ENCODE measurements around the gene FLVCR2. TPM values are rescaled to one million over a fixed set of nuclear protein-coding genes. Genes with fewer than 3 reads are reported as not detected.

The FLVCR2 gene
- total RNA-seq, 1 experiment from 2014 or later: 3.2 TPM

DNA sequence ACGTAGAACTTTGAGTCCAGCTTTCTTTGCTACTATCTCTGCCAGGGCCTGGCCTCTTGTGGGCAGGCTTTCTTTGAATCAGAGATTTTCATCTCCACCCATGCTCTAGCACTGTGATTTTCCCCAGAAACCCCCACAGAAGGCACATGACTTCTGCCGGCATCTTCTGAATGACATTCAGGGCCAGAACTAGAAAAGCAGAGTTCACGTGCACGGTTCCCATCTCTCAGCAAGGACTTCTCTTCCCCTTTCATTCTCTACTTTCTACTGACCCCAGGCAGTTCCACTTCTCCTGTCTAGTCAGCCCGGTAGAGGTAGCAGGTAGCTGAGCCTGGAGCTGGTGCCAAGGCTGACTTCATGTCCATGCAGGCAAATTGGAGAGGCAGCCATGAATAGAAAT lies 29.3 kb upstream of the FLVCR2 start:
- no peak overlapping the region for H3K4me3 Mint-ChIP-seq (ENCODE audit: unreplicated experiment)
- H3K4me1 Mint-ChIP-seq (ENCODE audit: insufficient read depth, unreplicated experiment): peaks cover 24% of the 10 kb centered on the region
- POLR2A ChIA-PET: no interaction called here
- no peaks in the 10 kb centered on the region for H3K27me3 Mint-ChIP-seq (ENCODE audit: insufficient read depth, unreplicated experiment)
- no peak for DNase-seq (ENCODE audit: unreplicated experiment)
- H3K27ac Mint-ChIP-seq (ENCODE audit: low read depth, unreplicated experiment): no peak overlapping the region
- no peaks in the 10 kb centered on the region for H3K36me3 Mint-ChIP-seq (ENCODE audit: insufficient read depth, unreplicated experiment)
- CTCF ChIA-PET: interaction anchor here (3.1 kb wide), 1 partner anchor 11 kb away, joined by 12 read pairs; no protein-coding TSS in a partner anchor
- no TSS peak for BruUV-seq (replicated peaks)
- TF ChIP-seq, protein P1, sequence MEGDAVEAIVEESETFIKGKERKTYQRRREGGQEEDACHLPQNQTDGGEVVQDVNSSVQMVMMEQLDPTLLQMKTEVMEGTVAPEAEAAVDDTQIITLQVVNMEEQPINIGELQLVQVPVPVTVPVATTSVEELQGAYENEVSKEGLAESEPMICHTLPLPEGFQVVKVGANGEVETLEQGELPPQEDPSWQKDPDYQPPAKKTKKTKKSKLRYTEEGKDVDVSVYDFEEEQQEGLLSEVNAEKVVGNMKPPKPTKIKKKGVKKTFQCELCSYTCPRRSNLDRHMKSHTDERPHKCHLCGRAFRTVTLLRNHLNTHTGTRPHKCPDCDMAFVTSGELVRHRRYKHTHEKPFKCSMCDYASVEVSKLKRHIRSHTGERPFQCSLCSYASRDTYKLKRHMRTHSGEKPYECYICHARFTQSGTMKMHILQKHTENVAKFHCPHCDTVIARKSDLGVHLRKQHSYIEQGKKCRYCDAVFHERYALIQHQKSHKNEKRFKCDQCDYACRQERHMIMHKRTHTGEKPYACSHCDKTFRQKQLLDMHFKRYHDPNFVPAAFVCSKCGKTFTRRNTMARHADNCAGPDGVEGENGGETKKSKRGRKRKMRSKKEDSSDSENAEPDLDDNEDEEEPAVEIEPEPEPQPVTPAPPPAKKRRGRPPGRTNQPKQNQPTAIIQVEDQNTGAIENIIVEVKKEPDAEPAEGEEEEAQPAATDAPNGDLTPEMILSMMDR (IDR thresholded peaks at IDR 0.05; ENCODE audit: unreplicated experiment): no peak
- no peaks in the 10 kb centered on the region for H3K9me3 Mint-ChIP-seq (ENCODE audit: unreplicated experiment)
- intact Hi-C loops (cut with micrococcal nuclease): no loop called here

DNA sequence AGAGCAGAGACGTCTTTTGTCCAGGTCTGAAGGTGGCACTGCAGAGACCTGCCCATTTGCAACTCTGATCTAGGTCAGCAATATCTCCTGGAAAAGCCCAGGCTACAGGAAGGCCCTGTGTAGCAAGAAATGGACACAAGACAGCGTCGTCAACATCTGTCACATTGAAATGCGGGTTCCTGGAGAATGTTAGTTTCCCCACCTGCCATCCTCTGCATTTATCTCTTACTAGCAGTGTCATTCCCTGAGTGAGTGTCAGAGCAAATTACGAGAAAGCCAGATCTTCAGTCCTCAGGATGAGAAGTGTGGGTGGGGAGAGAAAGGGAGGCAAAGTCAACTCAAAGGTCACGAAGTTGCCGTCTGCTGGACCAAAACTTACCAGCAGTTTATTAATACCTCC lies 27.4 kb upstream of the FLVCR2 start:
- Mint-ChIP-seq H3K36me3 (ENCODE audit: insufficient read depth, unreplicated experiment) (peaks cover 1% of the 10 kb centered on the region), H3K27me3 (ENCODE audit: insufficient read depth, unreplicated experiment) (no peaks in the 10 kb centered on the region), H3K4me1 (ENCODE audit: insufficient read depth, unreplicated experiment) (peaks cover 36% of the 10 kb centered on the region), H3K27ac (ENCODE audit: low read depth, unreplicated experiment) (peak overlapping the region; percentile 24), H3K9me3 (ENCODE audit: unreplicated experiment) (peaks cover under 1% of the 10 kb centered on the region), H3K4me3 (ENCODE audit: unreplicated experiment) (no peak overlapping the region)
- no peak for DNase-seq (ENCODE audit: unreplicated experiment)
- no TSS peak for BruUV-seq (replicated peaks)
- intact Hi-C loops (cut with micrococcal nuclease): no loop called here
- ChIA-PET CTCF (no interaction called here), POLR2A (no interaction called here)
- TF ChIP-seq, protein P1 (IDR thresholded peaks at IDR 0.05; ENCODE audit: unreplicated experiment): no peak

DNA sequence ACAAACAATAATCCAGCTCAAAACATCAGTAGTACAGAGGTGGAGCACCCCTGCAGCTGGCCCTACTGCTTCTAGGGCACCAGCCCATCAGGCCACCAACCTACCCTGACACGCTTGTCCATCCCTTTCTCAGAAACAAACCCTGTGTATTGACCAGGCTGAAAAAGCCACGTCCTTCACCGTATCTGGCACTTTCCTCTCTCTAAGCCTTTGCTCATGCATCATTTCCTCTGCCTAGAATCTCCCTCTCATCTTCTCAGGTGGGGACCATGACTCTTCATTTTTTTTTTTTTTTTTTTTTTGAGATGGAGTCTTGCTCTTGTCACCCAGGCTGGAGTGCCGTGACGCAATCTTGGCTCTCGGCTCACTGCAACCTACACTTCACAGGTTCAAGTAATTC lies 25.3 kb upstream of the FLVCR2 start:
- POLR2A ChIA-PET: interaction anchor here (0.9 to 1.7 kb wide), 3 partner anchors 17 to 152 kb away, joined by 3 to 4 read pairs (median 3); partner anchors contain the start of gene FLVCR2
- H3K4me1 Mint-ChIP-seq (ENCODE audit: insufficient read depth, unreplicated experiment): peaks cover 36% of the 10 kb centered on the region
- no TSS peak for BruUV-seq (replicated peaks)

DNA sequence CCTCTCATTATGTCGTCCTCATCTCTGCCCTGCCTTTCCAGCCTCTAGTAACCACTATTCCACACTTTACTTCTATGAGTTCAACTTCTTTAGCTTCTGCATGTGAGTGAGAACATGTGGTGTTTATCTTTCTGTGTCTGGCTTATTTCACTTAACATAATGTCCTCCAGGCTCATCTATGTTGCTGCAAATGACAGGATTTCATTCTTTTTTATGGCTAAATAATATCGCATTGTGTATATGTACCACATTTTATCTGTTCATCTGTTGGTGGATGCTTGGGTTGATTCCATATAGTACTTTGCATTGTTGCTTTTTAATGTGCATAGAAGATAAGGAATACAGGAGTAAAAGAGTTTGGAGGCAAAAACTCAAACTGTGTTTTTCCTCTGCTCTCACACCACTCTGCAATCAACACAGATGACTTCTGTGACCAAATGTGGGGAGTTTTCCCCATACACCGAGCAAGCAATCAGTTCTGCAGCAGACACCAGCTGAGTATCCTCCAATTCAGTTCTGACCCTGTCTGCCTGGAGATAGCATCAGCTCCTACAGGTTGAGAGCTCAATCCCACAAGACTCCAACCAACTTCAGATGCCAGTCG lies 24.6 kb upstream of the FLVCR2 start:
- peaks cover 7% of the 10 kb centered on the region for H3K36me3 Mint-ChIP-seq (ENCODE audit: insufficient read depth, unreplicated experiment)
- no peak for DNase-seq (ENCODE audit: unreplicated experiment)
- ChIA-PET CTCF (interaction anchor here (0.6 to 1.0 kb wide), 4 partner anchors 11 to 92 kb away, joined by 3 read pairs; no protein-coding TSS in a partner anchor), POLR2A (interaction anchor here (0.9 to 1.5 kb wide), 2 partner anchors 13 to 427 kb away, joined by 3 read pairs; partner anchors contain the start of gene NEK9)
- no TSS peak for BruUV-seq (replicated peaks)
- peaks cover 7% of the 10 kb centered on the region for H3K9me3 Mint-ChIP-seq (ENCODE audit: unreplicated experiment)
- H3K27me3 Mint-ChIP-seq (ENCODE audit: insufficient read depth, unreplicated experiment): no peaks in the 10 kb centered on the region
- peaks cover 36% of the 10 kb centered on the region for H3K4me1 Mint-ChIP-seq (ENCODE audit: insufficient read depth, unreplicated experiment)
- no peak overlapping the region for H3K4me3 Mint-ChIP-seq (ENCODE audit: unreplicated experiment)
- TF ChIP-seq, protein P1 (IDR thresholded peaks at IDR 0.05; ENCODE audit: unreplicated experiment): no peak
- no peak overlapping the region for H3K27ac Mint-ChIP-seq (ENCODE audit: low read depth, unreplicated experiment)
- intact Hi-C loops (cut with micrococcal nuclease): no loop called here

More for the DNA sequence above, 25.3 kb upstream of the FLVCR2 start:
- peaks cover 7% of the 10 kb centered on the region for H3K36me3 Mint-ChIP-seq (ENCODE audit: insufficient read depth, unreplicated experiment)
- no peak for DNase-seq (ENCODE audit: unreplicated experiment)
- intact Hi-C loops (cut with micrococcal nuclease): no loop called here
- no peak overlapping the region for H3K27ac Mint-ChIP-seq (ENCODE audit: low read depth, unreplicated experiment)
- no peaks in the 10 kb centered on the region for H3K27me3 Mint-ChIP-seq (ENCODE audit: insufficient read depth, unreplicated experiment)
- no peak overlapping the region for H3K4me3 Mint-ChIP-seq (ENCODE audit: unreplicated experiment)
- CTCF ChIA-PET: interaction anchor here (0.7 to 1.5 kb wide), 4 partner anchors 8 to 249 kb away, joined by 3 to 5 read pairs (median 4); no protein-coding TSS in a partner anchor
- TF ChIP-seq, protein P1 (IDR thresholded peaks at IDR 0.05; ENCODE audit: unreplicated experiment): no peak
- peaks cover 7% of the 10 kb centered on the region for H3K9me3 Mint-ChIP-seq (ENCODE audit: unreplicated experiment)

Measured in MCF 10A (cell line).